Erythroblast (primary cell): ENCODE data around the gene ELL.

Experiments used
- GATA1 ChIP-seq: IDR thresholded peaks from 2 replicates; pipeline ENCODE4 v1.6.1; 2011; ENCODE audit warnings: low read depth, mild to moderate bottlenecking, control low read depth, low read length, moderate library complexity
- POLR2A ChIP-seq: IDR thresholded peaks from 2 replicates; pipeline ENCODE4 v1.6.1; 2011; ENCODE audit warnings: mild to moderate bottlenecking, low read length

- peak; percentile 31 for TF ChIP-seq POLR2A
- no peak for TF ChIP-seq GATA1
Observed at GRCh38 chr19:18416778-18417249, 105.1 kb downstream of the ELL start.
